Stimulated activated CD4-positive, alpha-beta T cell treated with anti-CD3 and anti-CD28 coated beads, Interleukin-1b, Interleukin-23, amount 100 ng/mL, for 24 hours (primary cell): ENCODE measurements around the gene MTARC1.

Experiments used
- DNase-seq, 4 experiments: peaks; one replicate each; pipeline ENCODE4 v3.0.0-alpha.2; 2020; ENCODE audit warnings: low read depth in 4 of 4, low spot score in 1 of 4

Gene MTARC1

DNA sequence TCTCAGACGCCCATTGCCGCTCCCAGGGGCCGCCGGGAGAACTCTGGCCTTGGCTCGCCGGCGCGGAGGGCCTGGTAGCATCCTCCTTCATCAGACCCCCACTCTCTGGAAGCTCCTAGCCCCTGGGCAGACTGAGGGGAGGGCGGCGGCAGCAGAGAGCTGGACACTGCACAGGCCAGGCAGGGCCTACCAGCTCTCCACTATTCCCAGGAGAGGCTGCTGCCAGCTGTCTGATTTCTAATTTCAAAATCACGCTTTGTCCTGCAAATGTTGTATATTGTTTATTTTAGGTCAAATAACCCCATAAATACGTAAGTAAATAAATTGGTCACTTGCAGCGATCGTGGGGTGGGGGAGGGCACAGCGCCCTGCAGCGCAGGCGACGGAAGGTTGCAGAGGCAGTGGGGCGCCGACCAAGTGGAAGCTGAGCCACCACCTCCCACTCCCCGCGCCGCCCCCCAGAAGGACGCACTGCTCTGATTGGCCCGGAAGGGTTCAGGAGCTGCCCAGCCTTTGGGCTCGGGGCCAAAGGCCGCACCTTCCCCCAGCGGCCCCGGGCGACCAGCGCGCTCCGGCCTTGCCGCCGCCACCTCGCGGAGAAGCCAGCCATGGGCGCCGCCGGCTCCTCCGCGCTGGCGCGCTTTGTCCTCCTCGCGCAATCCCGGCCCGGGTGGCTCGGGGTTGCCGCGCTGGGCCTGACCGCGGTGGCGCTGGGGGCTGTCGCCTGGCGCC, at the start of gene MTARC1:
Gene MTARC1 (plus strand): TSS at position 577 of the 732 bp plus-strand sequence. CDS start 32 bp downstream, at position 609.
- no peak for DNase-seq

DNA sequence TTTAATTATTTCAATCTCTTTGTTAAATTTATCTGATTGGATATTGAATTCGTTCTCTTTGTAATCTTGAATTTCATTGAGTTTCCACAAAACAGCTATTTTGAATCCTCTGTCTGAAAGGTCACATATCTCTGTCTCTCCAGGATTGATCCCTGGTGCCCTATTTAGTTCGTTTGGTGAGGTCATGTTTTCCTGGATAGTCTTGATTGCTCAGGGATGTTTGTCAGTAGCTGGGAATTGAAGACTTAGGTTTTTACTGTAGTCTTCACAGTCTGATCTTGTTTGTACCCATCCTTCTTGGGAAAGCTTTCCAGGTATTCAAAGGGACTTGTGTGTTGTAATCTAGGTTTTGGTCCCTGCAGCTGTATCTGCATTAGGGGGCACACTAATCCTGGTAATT, 45.4 kb upstream of the MTARC1 start:
- no peak for DNase-seq

GRCh38 chr1:220741825-220742224, 44.9 kb upstream of the MTARC1 start:
- no peak for DNase-seq

- DNase-seq: no peak
These were observed 44.2 kb upstream of the MTARC1 start for GRCh38 chr1:220742520-220742919.

DNA sequence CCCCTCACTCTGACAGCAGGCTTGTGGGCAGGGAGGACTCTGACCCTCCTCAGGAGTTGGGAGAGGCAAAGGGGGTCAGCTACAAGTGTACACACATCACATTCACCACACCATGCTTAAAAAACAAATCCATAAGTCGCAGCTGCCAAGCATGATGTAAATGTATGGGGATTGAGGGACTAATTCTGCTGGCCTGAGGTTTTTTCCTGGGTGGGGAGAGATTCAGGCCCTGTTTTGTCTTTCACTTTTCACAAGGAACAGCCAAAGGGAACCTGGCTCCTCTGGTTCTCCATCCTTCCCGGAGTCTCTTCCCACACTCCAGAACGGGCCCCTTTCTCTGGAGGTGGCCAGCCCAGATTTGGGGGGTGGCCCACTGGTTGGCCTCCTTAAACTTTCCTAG, 39.9 kb upstream of the MTARC1 start:
- DNase-seq: no peak

DNA sequence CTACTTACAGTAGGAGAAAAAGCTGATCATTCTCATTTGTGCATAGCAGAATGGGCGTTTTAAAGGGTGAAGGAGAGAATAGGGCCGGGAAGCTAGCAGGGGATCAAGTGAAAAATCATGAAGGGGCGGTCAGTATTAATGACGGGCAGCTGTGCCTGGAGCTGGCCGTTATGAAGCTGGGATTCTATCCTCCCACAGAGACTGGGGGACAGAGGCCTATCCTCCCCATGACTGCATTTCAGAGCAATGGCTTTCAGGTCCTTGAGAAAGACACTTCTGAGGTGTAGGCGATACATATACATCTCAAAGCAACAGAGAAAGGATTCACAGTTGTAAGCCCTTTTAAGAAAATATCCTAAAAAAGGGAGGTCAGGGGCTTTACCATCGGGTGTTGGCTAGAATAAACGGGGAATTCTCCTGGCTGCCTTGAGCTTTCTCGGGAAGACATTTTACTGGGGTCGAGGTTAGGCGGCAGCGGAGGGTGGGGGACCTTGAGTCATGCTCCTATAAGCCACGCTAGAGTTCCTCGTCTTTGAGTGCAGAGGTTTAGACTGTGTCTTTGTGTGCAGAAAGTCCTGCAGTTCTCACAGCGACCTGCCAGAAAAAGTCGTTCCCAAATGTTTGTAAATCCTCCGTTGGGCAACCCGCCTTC, 39.1 kb upstream of the MTARC1 start:
- no peak for DNase-seq

DNA sequence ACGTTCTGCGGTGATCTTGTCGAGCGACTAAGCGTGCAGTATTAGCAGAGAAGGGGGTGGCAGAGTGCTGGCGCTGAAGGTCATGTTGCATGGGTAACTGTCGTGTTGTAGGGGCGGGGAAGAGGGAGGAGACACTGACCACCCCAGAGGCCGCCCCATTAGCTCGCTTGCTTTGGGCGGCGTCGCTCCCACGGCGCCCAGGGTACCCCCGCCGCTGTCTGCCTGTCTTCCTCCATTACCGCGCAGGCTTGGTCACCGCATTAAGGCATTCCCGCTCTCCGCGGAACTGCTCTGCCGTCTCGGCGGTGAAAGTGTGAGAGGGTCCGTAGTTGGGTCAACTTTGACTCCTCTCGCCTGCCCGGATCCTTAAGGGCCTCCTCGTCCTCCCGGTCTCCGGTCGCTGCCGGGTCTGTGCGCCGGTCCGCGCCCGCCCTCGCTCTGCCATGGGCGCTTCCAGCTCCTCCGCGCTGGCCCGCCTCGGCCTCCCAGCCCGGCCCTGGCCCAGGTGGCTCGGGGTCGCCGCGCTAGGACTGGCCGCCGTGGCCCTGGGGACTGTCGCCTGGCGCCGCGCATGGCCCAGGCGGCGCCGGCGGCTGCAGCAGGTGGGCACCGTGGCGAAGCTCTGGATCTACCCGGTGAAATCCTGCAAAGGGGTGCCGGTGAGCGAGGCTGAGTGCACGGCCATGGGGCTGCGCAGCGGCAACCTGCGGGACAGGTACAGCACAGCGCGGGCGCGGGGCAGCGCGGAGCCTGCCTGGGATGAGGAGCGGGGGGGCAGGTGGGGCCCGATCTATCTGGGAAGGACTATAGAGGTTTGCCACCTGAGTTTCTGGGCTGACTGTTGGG, 38.4 kb upstream of the MTARC1 start, which contains the start of gene MTARC2:
Gene MTARC2 (plus strand): TSS at position 234 of the 846 bp plus-strand sequence. CDS start 210 bp downstream, at position 444.
- DNase-seq: peak in 1 of 4 experiments; percentile 3

- DNase-seq: no peak
These were observed 37.8 kb upstream of the MTARC1 start for GRCh38 chr1:220748936-220749335.

- DNase-seq: no peak
These were observed 36.6 kb upstream of the MTARC1 start for GRCh38 chr1:220750131-220750515.

- DNase-seq: no peak
These were observed 35.6 kb upstream of the MTARC1 start for GRCh38 chr1:220751111-220751510.

DNA sequence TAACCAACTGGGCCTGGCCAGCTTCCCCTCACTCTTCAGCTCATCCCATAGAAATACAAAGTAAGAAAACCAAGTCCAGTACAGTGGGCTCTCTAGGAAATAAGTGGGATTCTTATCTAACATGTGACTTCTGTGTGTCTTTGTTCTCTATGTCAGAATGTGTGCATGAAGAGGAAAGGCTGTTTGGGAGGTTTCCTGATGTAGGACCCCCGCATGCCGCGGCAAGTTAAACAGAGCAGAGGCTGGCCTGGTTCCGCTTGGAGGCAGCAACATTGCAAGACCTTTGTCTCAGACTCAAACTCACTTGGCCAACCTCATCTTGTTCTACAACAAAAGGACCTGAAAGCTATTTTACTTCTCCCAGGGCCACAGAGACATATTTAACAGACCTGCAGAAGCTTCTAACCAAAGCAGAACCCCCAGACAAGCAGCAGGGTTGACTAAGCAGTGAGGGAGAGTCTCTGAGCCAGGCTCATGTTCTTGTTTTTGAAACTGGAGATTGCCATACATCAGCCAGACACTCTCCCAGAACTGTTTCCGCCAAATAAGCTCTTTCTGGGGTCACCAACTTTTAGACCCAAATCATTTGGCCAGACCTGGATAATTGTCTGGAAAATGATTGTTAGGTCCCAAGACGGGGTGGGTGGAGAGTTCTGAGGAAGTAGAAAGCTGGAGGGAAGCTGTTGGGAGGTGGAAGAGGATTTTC, 32.3 kb upstream of the MTARC1 start:
- no peak for DNase-seq

DNA sequence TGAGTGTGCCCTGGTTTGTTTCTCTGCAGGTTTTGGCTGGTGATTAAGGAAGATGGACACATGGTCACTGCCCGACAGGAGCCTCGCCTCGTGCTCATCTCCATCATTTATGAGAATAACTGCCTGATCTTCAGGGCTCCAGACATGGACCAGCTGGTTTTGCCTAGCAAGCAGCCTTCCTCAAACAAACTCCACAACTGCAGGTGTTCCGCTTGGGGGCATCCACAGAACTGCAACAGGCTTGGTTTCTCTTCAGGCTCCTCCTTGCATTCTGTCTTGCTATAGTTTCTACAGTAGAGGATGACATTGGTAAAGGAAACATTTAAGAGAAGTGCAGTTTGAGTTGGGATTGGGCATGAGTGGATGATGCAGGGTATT, 31.8 kb upstream of the MTARC1 start:
- no peak for DNase-seq

DNA sequence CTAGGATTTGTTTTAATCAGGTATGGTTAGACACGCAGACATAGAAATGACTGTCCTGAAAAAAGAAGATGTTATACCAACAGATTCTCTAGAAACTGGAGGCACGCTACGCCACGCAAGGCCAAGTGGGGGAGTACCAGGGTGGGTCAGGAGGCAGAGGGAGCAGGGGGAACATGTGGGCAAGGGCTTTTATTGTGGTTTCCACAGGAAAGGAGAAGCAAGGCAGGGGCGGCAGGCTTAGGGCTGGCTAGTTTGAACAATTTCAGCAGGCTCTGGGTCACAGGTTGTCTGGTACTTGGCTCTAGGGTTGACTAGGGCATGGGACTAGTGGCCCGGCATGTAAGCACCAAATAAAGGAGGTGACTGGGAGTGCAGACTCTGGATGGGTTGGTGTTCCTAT, 31.4 kb upstream of the MTARC1 start:
- DNase-seq: no peak

DNA sequence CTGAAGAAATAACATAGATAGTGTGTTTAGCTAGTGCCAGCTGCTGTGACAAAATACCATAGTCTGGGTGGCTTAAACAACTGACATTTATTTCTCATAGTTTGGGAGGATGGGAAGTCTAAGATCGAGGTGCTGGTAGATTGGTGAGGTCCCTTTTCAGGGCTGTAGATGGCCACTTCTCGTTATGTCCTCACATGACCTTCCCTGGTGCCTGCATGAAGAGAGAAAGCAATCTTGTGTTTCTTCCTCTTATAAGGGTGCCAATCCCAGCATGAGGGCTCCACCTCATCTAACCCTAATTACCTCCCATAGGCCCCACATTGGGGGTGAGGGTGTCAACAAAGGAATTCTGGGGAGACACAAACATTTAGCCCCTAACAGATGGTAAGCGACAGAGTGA, 29.3 kb upstream of the MTARC1 start:
- no peak for DNase-seq

- no peak for DNase-seq
These were observed 27.6 kb upstream of the MTARC1 start for GRCh38 chr1:220759147-220759546.

DNA sequence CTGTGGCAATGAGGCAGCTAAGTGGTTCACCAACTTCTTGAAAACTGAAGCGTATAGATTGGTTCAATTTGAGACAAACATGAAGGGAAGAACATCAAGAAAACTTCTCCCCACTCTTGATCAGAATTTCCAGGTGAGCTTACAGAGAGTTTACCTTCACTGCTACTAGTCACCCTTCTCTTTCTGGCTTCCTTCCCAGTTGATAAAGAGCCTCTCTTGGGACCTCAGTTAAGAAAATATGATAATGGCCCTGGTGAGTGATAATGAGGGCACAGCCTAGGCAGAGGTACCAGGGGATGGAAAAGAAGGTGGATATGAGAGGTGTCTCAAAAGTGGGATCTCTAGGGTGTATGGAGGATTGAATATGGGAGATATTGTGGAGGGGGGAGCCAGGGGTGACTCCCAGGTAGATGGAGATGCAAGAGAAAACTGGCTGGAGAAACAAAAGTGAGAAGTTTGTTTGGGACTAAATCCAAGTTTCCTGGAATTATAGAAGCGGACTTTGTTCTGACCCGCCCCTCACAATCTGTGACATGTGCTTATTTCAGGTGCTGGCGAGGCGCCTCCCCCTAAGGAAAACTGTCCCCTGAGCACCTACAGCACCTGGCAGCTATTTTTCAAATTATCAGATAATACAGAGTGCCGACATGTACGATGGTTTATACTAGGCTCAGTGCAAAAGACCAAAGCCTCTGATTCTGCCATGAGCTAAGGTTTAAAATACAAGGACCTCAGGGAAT, 24.9 kb upstream of the MTARC1 start:
- DNase-seq: no peak

DNA sequence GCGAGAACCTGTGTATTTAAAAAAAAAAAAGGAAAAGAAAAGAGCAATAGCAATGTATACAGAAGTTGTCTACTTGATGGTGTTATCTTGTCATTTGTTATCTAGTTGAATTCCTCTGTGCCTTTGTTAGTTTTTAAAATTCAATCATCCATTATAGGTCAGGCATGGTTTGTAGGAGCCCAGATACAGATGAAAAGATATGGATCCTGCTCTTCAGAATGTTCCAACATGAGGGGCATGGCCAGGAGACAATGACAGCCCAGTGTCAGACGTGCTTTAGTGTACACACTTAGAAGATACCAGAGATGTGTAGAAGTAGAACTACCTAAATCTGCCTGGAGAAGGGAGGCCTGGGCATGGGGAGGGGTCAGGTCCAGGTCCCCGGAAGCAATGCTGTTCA, 22.0 kb upstream of the MTARC1 start:
- no peak for DNase-seq

GRCh38 chr1:220767312-220768125, 19.2 kb upstream of the MTARC1 start:
- DNase-seq: no peak

GRCh38 chr1:220768126-220768601, 18.5 kb upstream of the MTARC1 start:
- no peak for DNase-seq

DNA sequence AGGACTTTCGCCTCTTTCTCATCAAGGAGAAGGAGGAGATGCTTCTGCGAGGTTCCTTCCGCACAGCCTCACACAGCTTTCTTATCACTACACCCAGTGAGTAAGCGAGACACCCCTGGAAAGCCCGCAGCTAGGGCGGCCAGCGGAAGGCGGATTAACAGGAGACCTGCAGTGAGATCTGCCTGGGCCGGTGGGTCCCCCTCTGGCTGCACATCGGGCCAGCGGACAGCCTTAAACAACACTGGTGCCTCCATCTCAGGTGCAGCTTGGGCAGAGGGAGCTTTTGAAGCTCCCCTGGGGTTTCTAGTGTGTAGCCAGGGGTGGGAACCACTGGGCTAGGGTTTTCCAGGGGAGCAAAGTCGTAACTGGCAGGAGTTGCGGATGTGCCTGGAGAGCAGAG, 17.5 kb upstream of the MTARC1 start:
- no peak for DNase-seq
